Stimulated activated naive CD8-positive, alpha-beta T cell treated with anti-CD3 and anti-CD28 coated beads, Interleukin-15, Interleukin-2, amounts not matched to agents 100 ng/mL and 50 ng/mL, for 24 hours (primary cell): Measurements from ENCODE around the gene PTPRM.
"Not testable (repeated sequence)": the region's sequence is repeated elsewhere in the genome, so short reads cannot be mapped to it uniquely, and the experiment has no call there.

Source experiments
- H3K27ac Mint-ChIP-seq: one replicate; pipeline ENCODE4 v1.8.0; 2021; ENCODE audit warnings: mild to moderate bottlenecking, mixed read lengths
- H3K27me3 Mint-ChIP-seq: one replicate; pipeline ENCODE4 v1.8.0; 2021; ENCODE audit warnings: mixed read lengths
- H3K36me3 Mint-ChIP-seq: one replicate; pipeline ENCODE4 v1.8.0; 2021; ENCODE audit warnings: low read depth, mixed read lengths
- H3K4me1 Mint-ChIP-seq: one replicate; pipeline ENCODE4 v1.8.0; 2021; ENCODE audit warnings: low read depth, mixed read lengths
- H3K4me3 Mint-ChIP-seq: one replicate; pipeline ENCODE4 v1.8.0; 2021; ENCODE audit warnings: mild to moderate bottlenecking, mixed read lengths
- H3K9me3 Mint-ChIP-seq: one replicate; pipeline ENCODE4 v1.8.0; 2021; ENCODE audit warnings: mixed read lengths

PTPRM gene

DNA sequence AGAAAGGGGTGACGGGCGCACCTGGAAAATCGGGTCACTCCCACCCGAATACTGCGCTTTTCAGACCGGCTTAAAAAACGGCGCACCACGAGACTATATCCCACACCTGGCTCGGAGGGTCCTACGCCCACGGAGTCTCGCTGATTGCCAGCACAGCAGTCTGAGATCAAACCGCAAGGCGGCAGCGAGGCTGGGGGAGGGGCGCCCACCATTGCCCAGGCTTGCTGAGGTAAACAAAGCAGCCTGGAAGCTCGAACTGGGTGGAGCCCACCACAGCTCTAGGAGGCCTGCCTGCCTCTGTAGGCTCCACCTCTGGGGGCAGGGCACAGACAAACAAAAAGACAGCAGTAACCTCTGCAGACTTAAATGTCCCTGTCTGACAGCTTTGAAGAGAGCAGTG, 399.6 kb downstream of the PTPRM start:
- not testable (repeated sequence) for H3K9me3 Mint-ChIP-seq, H3K27me3 Mint-ChIP-seq, H3K4me3 Mint-ChIP-seq, H3K36me3 Mint-ChIP-seq, H3K4me1 Mint-ChIP-seq, H3K27ac Mint-ChIP-seq

DNA sequence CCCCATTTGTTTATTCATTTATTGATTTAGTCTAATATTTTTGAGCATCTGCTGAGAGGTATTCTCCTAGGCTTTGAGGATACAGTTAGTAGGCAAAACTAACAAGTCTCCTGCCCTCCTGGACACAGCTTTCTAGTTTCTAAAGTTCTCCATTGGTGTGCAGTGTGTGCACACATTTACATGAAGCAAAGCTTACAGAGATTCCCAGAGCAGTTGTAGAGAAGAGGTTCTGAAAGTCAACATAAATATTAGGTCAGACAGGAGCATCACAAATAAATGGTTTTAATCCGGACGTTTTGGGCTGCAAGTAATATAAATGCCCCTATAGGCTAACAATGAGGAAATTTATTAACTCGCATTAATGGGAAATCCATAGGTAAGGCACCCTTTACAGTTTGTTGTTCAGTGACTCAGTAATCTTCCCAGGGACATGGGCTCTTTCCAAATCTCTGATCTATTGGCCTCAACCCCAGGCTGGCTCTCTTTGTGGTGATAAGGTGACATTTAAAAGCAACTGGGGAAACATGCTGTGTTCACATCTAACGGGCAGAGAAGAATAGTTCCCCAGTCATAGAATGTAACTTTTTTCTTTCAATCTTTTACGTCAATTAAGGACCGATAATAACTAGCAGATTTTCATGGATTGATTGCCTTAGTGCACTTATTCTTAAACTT, 407.2 kb downstream of the PTPRM start:
- Mint-ChIP-seq H3K4me3 (no peak overlapping the region), H3K27ac (no peak overlapping the region), H3K9me3 (peaks cover 5% of the 10 kb centered on the region), H3K27me3 (no peaks in the 10 kb centered on the region), H3K36me3 (no peaks in the 10 kb centered on the region), H3K4me1 (no peaks in the 10 kb centered on the region)

DNA sequence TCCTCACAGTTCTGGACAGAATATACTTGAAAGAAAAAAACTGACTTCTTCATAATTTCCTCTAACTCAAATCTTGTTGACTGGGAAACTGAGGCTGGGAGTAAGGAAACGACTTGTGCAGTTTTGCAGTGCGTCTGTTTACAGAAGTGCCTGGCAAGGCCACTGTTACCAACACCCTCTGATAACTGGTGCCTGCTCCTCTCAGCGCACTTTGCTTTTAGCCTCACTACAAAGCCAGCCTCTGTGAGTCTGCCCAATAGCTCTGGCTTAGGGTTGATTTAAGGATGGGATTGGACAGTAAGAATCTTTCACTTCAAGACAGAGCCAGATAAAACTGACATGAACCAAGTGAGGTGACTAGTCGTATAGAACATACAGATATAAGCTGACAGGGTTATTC, 410.8 kb downstream of the PTPRM start:
- Mint-ChIP-seq H3K27me3 (no peaks in the 10 kb centered on the region), H3K9me3 (peaks cover 9% of the 10 kb centered on the region), H3K36me3 (no peaks in the 10 kb centered on the region), H3K4me1 (no peaks in the 10 kb centered on the region), H3K4me3 (no peak overlapping the region), H3K27ac (no peak overlapping the region)

- peaks cover 11% of the 10 kb centered on the region for H3K9me3 Mint-ChIP-seq
- H3K27ac Mint-ChIP-seq: no peak overlapping the region
- H3K4me1 Mint-ChIP-seq: no peaks in the 10 kb centered on the region
Measured at GRCh38 chr18:7978834-7979233, 411.7 kb downstream of the PTPRM start.

DNA sequence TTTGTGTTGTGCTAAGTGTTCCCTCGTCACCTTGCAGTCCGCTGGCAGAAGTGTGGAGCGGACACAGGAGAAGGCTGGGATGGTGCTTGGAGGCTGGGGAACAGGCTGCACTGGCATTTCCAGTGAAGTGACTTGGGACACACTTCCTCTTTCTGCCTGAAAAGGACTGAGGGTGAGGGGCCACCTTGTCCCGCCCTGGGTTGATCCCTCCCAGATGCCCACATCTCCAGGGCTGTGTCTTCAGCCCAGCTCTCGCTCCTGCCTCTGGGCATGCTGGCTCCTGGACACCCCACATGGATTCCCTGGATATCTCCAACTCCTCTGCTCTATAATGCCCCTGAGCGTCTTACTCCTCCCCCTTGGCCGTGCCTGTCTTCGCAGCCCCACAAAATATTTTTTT, 412.6 kb downstream of the PTPRM start:
- Mint-ChIP-seq H3K9me3 (peaks cover 8% of the 10 kb centered on the region), H3K27me3 (no peaks in the 10 kb centered on the region), H3K27ac (no peak overlapping the region), H3K4me3 (no peak overlapping the region), H3K4me1 (no peaks in the 10 kb centered on the region), H3K36me3 (no peaks in the 10 kb centered on the region)

More at GRCh38 chr18:7978834-7979233, 411.7 kb downstream of the PTPRM start:
- no peaks in the 10 kb centered on the region for H3K36me3 Mint-ChIP-seq
- H3K27me3 Mint-ChIP-seq: no peaks in the 10 kb centered on the region
- no peak overlapping the region for H3K4me3 Mint-ChIP-seq

DNA sequence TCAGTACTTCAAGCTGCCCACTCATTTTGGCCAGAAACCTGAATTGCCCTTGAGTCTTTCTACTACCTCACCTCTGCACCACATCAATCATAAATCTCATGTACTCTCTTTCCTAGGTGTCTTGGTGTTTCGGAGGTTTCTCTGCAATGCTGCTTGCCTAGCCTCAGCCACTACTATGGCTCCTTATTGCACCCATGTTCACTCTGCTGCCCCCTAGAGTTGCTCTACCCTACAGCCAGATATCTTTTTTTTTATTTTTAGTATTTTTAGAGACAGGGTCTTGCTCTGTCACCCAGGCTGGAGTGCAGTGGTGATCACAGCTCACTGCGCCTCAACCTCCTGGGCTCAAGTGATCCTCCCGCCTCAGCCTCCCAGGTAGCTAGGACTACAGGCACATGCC, 413.0 kb downstream of the PTPRM start:
- no peaks in the 10 kb centered on the region for H3K4me1 Mint-ChIP-seq
- H3K4me3 Mint-ChIP-seq: no peak overlapping the region
- no peak overlapping the region for H3K27ac Mint-ChIP-seq
- H3K9me3 Mint-ChIP-seq: peaks cover 7% of the 10 kb centered on the region
- H3K36me3 Mint-ChIP-seq: no peaks in the 10 kb centered on the region
- H3K27me3 Mint-ChIP-seq: no peaks in the 10 kb centered on the region

GRCh38 chr18:7980656-7981055, 413.5 kb downstream of the PTPRM start:
- H3K4me1 Mint-ChIP-seq: no peaks in the 10 kb centered on the region
- no peaks in the 10 kb centered on the region for H3K27me3 Mint-ChIP-seq
- H3K4me3 Mint-ChIP-seq: no peak overlapping the region
- H3K9me3 Mint-ChIP-seq: peaks cover 7% of the 10 kb centered on the region
- no peak overlapping the region for H3K27ac Mint-ChIP-seq
- H3K36me3 Mint-ChIP-seq: no peaks in the 10 kb centered on the region

GRCh38 chr18:7982216-7982615, 415.1 kb downstream of the PTPRM start:
- Mint-ChIP-seq H3K4me1 (no peaks in the 10 kb centered on the region), H3K9me3 (peaks cover 7% of the 10 kb centered on the region), H3K27ac (no peak overlapping the region), H3K4me3 (no peak overlapping the region), H3K27me3 (no peaks in the 10 kb centered on the region), H3K36me3 (no peaks in the 10 kb centered on the region)

DNA sequence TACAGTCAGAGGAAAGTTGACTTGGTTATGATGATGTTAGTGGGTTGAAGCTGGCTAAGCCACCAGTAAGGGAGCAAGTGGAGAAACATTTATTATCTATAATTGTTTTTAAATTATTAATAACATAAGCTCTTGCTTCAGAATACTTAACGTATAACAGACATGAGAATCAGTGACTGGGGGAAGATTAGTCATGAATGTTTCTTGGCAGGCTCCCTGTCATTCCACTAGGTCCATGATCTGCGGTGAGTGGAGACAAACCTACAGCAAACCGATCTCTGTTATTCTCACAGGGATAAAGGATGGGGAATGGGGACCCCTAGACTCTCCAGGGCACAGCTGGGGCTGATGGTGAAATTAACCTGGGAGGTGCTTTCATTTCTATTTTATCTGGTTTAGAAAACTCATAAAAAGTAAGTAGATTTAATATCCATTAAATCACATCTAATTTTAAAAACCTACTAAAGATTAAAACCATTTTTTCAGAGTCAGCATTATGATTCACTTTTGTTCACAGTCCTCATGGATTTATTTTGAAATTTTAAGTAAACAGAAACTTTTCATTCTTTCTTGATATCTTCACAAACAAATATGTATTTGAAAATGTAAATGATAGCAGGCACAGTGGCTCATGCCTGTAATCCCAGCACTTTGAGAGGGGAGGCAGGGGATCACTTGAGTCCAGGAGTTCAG, 420.3 kb downstream of the PTPRM start:
- Mint-ChIP-seq H3K27ac (no peak overlapping the region), H3K4me3 (no peak overlapping the region), H3K36me3 (no peaks in the 10 kb centered on the region), H3K4me1 (no peaks in the 10 kb centered on the region), H3K9me3 (peaks cover 19% of the 10 kb centered on the region), H3K27me3 (no peaks in the 10 kb centered on the region)

DNA sequence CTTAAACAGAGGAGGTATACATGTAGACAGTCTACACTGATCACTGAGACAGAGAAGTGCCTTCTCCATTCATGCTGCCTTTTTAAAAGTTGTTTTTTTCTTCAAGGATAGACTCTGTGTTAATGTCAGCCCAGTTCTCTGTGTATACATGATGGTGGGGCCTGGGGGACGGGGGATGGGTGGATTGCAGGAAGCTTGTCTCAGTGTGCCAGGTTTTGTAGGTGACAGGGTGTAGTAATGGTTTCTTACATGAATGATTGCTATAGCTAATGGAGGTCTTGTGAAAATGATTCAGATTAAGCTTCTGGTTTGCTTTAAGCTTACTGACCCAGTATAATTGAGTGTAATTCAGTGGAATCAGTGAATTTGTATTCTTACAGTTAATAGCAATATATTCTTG, 423.6 kb downstream of the PTPRM start:
- Mint-ChIP-seq H3K36me3 (no peaks in the 10 kb centered on the region), H3K27me3 (no peaks in the 10 kb centered on the region), H3K27ac (no peak overlapping the region)

GRCh38 chr18:8001711-8002301, 434.7 kb downstream of the PTPRM start:
- H3K9me3 Mint-ChIP-seq: peaks cover 6% of the 10 kb centered on the region
- H3K36me3 Mint-ChIP-seq: no peaks in the 10 kb centered on the region
- no peaks in the 10 kb centered on the region for H3K4me1 Mint-ChIP-seq
- no peak overlapping the region for H3K4me3 Mint-ChIP-seq
- no peak overlapping the region for H3K27ac Mint-ChIP-seq
- H3K27me3 Mint-ChIP-seq: no peaks in the 10 kb centered on the region

More for the DNA sequence above, 423.6 kb downstream of the PTPRM start:
- Mint-ChIP-seq H3K4me3 (no peak overlapping the region), H3K9me3 (peaks cover 31% of the 10 kb centered on the region), H3K4me1 (no peaks in the 10 kb centered on the region)

GRCh38 chr18:8003878-8004675, 437.0 kb downstream of the PTPRM start:
- H3K36me3 Mint-ChIP-seq: no peaks in the 10 kb centered on the region
- H3K27me3 Mint-ChIP-seq: no peaks in the 10 kb centered on the region
- H3K4me3 Mint-ChIP-seq: no peak overlapping the region
- no peaks in the 10 kb centered on the region for H3K4me1 Mint-ChIP-seq
- H3K9me3 Mint-ChIP-seq: peaks cover 3% of the 10 kb centered on the region
- no peak overlapping the region for H3K27ac Mint-ChIP-seq

DNA sequence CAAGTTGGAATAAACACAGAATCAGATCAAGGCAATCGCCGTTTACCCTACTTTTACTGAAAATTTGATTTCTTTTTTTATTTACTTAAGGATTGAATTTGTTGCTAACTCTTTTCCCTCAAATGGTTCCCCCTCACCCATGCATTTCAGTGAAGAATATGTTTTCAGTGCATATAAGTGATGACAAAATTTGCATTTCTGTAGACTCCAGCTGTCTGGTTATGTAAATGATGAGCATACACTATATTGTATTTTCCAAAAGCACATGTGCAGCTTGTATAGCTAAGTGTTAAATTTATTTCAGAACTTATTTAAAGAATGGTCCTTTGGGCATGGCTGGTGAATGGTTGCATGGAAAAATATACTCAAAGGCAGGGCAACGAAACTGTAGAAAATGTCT, 437.7 kb downstream of the PTPRM start:
- Mint-ChIP-seq H3K27ac (no peak overlapping the region), H3K4me1 (no peaks in the 10 kb centered on the region)

GRCh38 chr18:8005870-8006569, 438.9 kb downstream of the PTPRM start:
- Mint-ChIP-seq H3K27ac (no peak overlapping the region), H3K27me3 (no peaks in the 10 kb centered on the region), H3K36me3 (no peaks in the 10 kb centered on the region), H3K9me3 (no peaks in the 10 kb centered on the region), H3K4me3 (no peak overlapping the region), H3K4me1 (no peaks in the 10 kb centered on the region)

More for the DNA sequence above, 437.7 kb downstream of the PTPRM start:
- Mint-ChIP-seq H3K27me3 (no peaks in the 10 kb centered on the region), H3K4me3 (no peak overlapping the region), H3K9me3 (no peaks in the 10 kb centered on the region), H3K36me3 (no peaks in the 10 kb centered on the region)
